GM12873 (cell line): ENCODE measurements around the gene CERS6.

Experiments used
- TF ChIP-seq, protein P1 (sequence below): IDR thresholded peaks from 2 replicates; pipeline ENCODE4 v1.5.1; 2012; ENCODE audit warnings: low read depth, mild to moderate bottlenecking, moderate library complexity, low read length, control low read depth; ENCODE audit not compliant: insufficient read depth; ENCODE audit errors: missing control alignments

The CERS6 gene

DNA sequence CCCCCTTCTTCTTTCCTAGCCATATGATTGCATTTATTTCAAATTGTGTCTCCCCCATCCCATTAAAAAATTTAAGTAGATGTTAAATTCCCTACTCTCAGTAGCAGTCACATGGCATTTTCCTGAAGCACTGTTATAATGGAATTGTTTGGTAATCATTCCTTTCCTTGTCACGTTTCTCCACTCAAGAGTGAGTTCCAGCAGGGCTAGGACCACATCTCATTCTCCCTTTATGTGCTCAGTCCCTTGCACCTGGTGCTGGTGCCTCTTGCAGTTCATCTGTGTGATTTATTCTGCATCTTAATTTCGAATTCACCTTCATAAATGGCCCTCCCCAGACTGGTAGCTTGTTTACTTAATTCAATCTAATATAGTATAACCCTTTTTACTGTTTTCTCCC lies 276.0 kb downstream of the CERS6 start:
- TF ChIP-seq, protein P1, sequence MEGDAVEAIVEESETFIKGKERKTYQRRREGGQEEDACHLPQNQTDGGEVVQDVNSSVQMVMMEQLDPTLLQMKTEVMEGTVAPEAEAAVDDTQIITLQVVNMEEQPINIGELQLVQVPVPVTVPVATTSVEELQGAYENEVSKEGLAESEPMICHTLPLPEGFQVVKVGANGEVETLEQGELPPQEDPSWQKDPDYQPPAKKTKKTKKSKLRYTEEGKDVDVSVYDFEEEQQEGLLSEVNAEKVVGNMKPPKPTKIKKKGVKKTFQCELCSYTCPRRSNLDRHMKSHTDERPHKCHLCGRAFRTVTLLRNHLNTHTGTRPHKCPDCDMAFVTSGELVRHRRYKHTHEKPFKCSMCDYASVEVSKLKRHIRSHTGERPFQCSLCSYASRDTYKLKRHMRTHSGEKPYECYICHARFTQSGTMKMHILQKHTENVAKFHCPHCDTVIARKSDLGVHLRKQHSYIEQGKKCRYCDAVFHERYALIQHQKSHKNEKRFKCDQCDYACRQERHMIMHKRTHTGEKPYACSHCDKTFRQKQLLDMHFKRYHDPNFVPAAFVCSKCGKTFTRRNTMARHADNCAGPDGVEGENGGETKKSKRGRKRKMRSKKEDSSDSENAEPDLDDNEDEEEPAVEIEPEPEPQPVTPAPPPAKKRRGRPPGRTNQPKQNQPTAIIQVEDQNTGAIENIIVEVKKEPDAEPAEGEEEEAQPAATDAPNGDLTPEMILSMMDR: no peak

DNA sequence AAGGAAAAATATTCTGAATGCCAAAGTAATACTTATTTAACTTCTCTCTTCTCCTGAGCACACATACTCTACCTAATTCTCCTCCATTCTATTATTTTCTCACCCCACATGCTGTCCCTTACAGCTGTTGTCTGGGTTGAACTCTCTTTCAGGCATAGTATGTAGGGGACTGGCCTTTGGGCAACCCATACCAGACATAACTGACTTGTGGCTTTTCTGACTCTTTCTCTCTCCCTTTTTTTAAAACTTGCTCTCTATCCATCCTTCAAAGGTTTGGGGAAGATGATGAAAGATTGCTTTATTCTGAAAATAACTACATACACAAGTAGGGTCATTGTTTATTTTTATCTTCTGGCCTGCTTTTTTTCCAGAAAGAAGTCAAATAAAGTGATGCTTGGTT lies 276.4 kb downstream of the CERS6 start:
- TF ChIP-seq, protein P1: no peak

DNA sequence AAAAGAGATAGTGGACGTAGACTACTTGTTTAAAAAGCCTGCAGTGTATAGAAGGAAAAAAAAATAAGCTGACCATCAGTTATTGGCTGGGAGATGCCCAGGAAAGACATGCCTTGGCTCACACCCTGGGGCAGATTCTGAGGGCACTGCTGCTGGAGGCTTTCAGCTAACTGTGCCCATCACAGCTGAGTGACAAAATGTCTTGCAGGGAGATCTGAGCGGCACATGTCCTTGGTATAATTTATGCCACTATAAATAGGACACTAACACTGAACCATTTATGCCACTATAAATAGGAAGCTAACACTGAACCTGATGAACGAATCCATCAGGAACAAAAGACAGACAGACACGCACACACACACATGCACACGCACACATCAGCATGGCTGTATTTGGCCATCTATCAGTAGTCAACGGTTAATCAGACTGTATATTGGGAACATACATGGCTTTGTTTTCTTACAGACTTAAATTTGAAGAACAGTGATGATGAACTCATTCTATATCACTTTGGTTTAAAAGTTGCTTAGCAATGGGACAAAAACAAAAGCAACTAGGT lies 278.2 kb downstream of the CERS6 start:
- TF ChIP-seq, protein P1: no peak

DNA sequence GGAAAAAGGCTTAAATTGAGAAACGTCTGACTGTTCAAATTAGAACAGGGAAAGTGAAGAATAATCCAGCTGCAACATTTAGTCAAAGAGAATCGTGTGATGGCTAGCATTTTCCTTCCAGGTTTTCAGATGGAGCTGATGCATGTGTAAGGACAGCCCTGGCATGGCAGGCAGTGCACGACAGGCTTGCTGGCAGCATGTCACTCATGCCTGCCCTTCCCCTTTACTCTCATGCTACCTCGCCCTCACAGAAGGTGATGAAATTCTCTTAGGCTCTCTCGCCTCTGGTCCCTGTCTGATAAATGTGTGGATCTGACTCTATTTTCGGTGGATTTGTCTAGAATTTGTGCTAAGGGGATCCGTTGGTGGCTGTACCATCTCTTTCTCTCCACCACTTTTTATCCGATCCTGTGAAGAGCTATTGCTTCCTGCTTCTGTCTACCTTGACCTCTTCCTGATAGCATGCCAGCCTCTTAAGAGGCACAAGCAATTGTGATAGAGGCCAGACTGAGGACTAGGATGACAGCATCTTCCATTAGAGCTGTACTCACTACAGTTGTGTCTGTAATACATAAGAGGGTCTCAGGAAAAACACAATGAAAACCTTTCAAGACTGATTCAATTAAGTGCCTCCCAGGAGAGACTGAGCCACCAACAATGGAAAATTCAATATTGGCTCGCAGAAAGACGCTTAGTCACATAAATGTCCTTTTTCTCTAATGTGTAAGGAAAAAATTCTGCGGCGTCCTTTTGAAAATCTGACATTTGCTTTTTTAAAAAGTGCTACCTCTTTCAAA lies 280.8 kb downstream of the CERS6 start:
- TF ChIP-seq, protein P1: no peak

DNA sequence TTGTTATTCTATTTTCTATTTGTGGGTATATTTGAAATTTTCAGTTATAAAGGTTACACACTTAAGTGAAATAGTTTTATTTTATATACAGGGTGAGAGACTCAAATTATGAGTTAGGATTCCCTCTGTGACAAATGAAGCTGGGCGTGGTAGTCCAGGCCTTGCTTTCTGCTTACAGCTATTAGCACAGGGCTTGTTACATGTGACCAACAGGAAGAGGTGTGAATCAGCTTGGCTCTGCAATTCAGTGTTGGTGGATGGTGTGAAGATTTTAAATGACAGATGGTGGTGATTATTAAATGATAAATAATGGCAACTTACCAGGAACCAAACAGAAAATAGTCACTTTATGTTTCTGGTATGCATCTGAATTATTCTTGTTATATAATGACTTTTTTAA lies 282.0 kb downstream of the CERS6 start:
- TF ChIP-seq, protein P1: no peak

DNA sequence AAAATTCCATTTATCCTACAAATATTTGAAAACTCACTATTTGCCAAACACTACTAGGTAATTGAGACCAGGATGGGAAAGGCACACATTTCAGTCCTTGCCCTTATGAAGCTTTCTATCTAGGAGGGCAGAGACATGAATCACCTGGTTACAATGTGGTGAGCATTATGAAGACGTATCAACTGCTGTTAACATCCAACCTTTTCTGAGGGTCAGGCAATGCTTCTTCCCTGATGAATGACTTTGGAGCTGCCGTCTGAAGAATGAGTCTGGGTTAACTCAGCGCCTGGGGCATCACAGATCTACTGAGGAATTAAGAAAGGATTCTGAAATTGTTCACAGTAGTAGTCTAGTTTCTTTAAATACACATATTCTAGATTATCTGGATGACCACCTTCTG lies 284.3 kb downstream of the CERS6 start:
- TF ChIP-seq, protein P1: no peak

DNA sequence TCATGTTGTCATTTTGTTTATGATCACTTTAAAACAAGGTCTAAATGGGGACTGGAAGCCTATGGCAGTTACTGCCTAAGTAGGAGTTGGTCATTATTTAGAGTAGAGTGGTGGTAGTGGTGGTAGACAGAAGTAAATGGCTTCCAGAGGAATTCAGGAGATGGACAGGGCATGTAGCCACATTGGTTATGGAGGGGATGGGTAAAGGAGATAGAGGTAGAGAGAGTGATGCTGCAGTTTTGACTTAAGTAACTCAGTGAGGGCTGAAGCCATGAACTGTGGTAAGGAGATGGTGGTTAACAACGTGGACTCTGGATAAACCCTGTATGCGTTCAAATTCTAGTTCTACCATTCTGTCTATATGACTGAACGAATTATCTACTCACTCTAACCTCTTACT lies 284.7 kb downstream of the CERS6 start:
- TF ChIP-seq, protein P1: no peak
